ENCODE measurements around the gene SLC22A7.

GRCh38 chr6:43297644-43298564, at the start of gene SLC22A7:
- TF ChIP-seq CTCF (IDR thresholded peaks at IDR 0.05), result no peak
- no peak for TF ChIP-seq POLR2AphosphoS5 (IDR thresholded peaks at IDR 0.05; ENCODE audit: insufficient read depth in 1 of 2, low read depth in 1 of 2)
